HFFc6 (cell line): ENCODE results near the gene MCF2L. TPM values are rescaled to one million over a fixed set of nuclear protein-coding genes. Genes with fewer than 3 reads are reported as not detected.
"Not testable (repeated sequence)": the region's sequence is repeated elsewhere in the genome, so short reads cannot be mapped to it uniquely, and the experiment has no call there.

Experiments used
- DNase-seq: peaks from one replicate; pipeline ENCODE4 v3.0.0-alpha.2; 2018
- H3K27ac Mint-ChIP-seq: 2 replicates; pipeline ENCODE4 v1.8.0; 2020; ENCODE audit warnings: mild to moderate bottlenecking, mixed read lengths
- H3K27me3 Mint-ChIP-seq: 2 replicates; pipeline ENCODE4 v1.8.0; 2021; ENCODE audit warnings: mild to moderate bottlenecking, moderate library complexity, mixed read lengths; ENCODE audit not compliant: insufficient read depth
- H3K36me3 Mint-ChIP-seq: 2 replicates; pipeline ENCODE4 v1.8.0; 2021; ENCODE audit warnings: low read depth, mixed read lengths
- H3K4me1 Mint-ChIP-seq: 2 replicates; pipeline ENCODE4 v1.8.0; 2020; ENCODE audit warnings: low read depth, mixed read lengths
- H3K4me3 Mint-ChIP-seq: 2 replicates; pipeline ENCODE4 v1.8.0; 2020; ENCODE audit warnings: mild to moderate bottlenecking, moderate library complexity, mixed read lengths
- H3K9me3 Mint-ChIP-seq: 2 replicates; pipeline ENCODE4 v1.8.0; 2020; ENCODE audit warnings: mild to moderate bottlenecking, mixed read lengths
- total RNA-seq, 6 experiments: library from RNA; stranded (reverse); fragmentation: NEBNext Ultra II Directional; extraction: Animal tissue kit (Norgen Biotek cat#: 25700); gene quantifications; 2 replicates in 1 of 6; 3 replicates in 5 of 6; pipeline ENCODE4 v1.2.3, GENCODE V29; 2021
- TF ChIP-seq, protein P1 (sequence below): fragments of 200-600 bp; sonication (generic); IDR thresholded peaks from 2 replicates; pipeline ENCODE4 v1.5.0; 2021; ENCODE audit warnings: antibody characterized with exemption, mild to moderate bottlenecking

Gene MCF2L
- total RNA-seq, 6 experiments from 2014 or later, result not detected

DNA sequence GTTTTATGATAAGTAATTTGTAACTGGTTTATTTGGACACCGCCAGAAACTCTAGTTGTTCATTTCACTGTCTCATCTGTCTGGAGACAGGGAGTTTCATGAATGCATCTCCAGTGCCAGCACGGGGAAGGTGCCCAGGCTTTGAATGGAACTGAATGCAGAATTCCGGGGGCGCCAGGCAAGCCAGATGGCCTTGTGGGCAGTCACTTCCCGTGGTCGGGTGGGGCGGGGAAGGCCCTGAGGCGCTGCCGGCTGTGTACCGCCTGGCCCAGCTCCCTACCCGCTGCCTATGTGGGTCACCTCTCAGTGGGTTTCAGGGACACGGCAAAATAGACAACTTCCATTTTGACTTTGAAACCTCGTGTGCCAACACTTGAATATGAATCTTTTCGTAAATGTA, 28.8 kb upstream of the MCF2L start:
- Mint-ChIP-seq H3K27ac (no peak overlapping the region), H3K9me3 (no peaks in the 10 kb centered on the region), H3K27me3 (peaks cover 21% of the 10 kb centered on the region), H3K4me1 (peaks cover 8% of the 10 kb centered on the region), H3K4me3 (no peak overlapping the region), H3K36me3 (no peaks in the 10 kb centered on the region)
- TF ChIP-seq, protein P1, sequence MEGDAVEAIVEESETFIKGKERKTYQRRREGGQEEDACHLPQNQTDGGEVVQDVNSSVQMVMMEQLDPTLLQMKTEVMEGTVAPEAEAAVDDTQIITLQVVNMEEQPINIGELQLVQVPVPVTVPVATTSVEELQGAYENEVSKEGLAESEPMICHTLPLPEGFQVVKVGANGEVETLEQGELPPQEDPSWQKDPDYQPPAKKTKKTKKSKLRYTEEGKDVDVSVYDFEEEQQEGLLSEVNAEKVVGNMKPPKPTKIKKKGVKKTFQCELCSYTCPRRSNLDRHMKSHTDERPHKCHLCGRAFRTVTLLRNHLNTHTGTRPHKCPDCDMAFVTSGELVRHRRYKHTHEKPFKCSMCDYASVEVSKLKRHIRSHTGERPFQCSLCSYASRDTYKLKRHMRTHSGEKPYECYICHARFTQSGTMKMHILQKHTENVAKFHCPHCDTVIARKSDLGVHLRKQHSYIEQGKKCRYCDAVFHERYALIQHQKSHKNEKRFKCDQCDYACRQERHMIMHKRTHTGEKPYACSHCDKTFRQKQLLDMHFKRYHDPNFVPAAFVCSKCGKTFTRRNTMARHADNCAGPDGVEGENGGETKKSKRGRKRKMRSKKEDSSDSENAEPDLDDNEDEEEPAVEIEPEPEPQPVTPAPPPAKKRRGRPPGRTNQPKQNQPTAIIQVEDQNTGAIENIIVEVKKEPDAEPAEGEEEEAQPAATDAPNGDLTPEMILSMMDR, result no peak
- no peak for DNase-seq

DNA sequence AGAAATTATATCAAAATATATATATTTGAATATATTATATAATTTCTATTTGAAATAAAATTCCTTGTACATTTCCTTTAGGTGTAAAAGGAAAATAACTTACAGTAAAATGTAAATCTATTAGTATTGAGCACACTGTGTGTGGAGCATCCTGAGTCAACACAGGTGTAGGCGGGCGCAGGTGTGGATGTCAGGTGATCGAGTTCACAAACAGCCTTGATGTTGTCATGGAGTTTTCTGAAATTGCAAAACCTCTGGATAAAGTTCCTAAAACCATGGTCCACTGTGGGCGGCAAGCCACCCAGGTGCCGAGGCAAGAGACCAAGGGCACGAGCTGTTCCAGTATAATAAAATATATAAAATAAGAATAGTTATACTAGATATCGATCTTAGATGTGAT, 27.7 kb upstream of the MCF2L start:
- no peak for DNase-seq
- H3K27ac Mint-ChIP-seq, result no peak overlapping the region
- TF ChIP-seq, protein P1, result no peak
- no peaks in the 10 kb centered on the region for H3K36me3 Mint-ChIP-seq
- H3K4me3 Mint-ChIP-seq, result no peak overlapping the region
- H3K9me3 Mint-ChIP-seq, result no peaks in the 10 kb centered on the region
- H3K4me1 Mint-ChIP-seq, result peaks cover 8% of the 10 kb centered on the region
- peaks cover 18% of the 10 kb centered on the region for H3K27me3 Mint-ChIP-seq

DNA sequence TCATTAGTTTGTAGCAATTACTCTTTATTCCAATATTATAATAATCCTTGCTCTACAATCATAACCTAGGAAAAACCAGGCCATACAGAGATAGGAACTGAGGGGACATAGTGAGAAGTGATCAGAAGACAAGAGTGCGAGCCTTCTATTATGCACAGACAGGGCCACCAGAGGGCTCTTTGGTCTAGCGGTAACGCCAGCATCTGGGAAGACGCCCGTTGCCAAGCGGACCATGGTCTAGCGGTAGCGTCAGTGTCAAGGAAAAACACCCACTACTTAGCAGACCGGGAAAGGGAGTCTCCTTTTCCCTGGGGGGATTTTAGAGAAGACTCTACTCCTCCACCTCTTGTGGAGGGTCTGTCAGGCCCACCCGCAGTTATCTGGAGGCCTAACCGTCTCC, 27.2 kb upstream of the MCF2L start:
- not testable (repeated sequence) for DNase-seq, H3K4me3 Mint-ChIP-seq, H3K4me1 Mint-ChIP-seq, H3K27ac Mint-ChIP-seq, H3K36me3 Mint-ChIP-seq, H3K9me3 Mint-ChIP-seq
- H3K27me3 Mint-ChIP-seq, result peaks cover 22% of the 10 kb centered on the region
- TF ChIP-seq, protein P1, result peak; percentile 35

DNA sequence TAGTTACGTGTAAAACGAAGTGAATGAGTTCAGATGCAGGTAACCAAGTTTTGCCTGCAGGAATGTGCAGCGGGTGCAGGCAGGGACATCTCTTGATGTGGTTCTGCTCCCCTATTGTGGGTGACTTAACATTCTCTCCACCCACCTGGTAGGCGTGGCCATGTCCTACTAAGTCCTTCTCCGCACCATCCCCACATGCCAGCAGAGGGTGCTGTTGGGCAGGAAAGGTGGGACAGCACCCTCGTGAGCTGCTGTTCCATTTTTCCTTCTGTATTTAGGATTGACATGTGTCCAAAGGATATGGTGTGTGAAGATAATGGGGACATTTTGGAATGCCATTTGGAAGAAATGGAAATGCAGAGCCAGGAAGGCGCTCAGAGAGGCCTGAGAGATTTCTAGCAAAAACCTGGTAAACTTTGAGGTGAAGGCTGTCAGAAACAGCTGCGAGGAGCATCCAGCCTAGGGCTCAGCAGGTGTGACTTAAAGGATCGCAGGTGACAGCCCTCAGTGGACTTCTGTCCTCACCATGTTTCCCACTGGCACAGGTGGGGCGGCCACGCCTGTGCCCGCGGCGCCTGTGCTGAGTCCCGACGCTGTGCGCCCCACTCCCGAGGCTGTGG, 26.2 kb upstream of the MCF2L start:
- Mint-ChIP-seq H3K27me3 (peaks cover 22% of the 10 kb centered on the region), H3K27ac (no peak overlapping the region)

DNA sequence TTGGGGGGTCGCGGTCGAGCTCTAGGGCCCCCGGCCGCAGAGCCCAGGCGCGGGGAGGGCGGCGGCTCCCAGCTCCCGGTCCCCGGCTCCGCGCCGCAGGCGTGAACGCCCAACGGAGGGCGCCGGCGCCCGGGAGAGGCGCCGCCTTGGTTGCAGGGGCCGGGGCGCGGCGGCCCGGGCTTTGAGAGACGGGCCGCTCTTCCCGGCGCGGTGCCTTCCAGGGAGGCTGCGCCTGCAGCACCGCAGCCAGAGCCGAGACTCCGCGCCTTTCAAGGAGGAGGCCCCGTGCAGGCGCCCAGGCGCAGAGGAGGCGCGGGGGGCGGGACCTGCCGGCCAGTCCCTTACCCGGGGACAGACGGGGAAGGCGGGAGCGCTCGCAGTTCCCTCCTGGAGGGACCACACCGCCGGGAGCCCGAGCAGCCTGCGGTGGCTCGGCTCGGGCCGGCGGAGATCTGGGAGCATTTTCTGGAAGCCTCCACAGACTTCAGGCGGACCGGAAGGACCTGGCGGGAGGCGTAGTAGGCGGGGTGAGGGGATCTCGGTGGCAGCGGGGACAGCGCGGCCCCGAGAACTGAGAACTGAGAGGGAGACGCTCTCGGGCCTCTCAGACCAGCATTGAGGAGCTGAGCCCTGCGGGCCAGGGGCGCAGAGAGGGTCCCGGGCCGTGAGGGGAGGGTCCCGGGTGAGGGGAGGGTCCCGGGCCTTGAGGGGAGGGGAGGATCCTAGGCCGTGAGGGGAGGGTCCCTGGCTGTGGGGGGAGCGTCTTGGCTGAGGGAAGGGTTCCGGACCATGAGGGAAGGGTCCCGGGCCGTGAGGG, 25.5 kb upstream of the MCF2L start:
- Mint-ChIP-seq H3K4me1 (peaks cover 8% of the 10 kb centered on the region), H3K4me3 (peak overlapping the region; percentile 47; the same call in 1 of the 2 replicates), H3K9me3 (no peaks in the 10 kb centered on the region), H3K36me3 (no peaks in the 10 kb centered on the region), H3K27me3 (peaks cover 22% of the 10 kb centered on the region), H3K27ac (no peak overlapping the region)
- no peak for DNase-seq
- TF ChIP-seq, protein P1, result no peak

More for the DNA sequence above, 26.2 kb upstream of the MCF2L start:
- Mint-ChIP-seq H3K9me3 (no peaks in the 10 kb centered on the region), H3K4me3 (peak overlapping the region; percentile 87), H3K4me1 (peaks cover 8% of the 10 kb centered on the region), H3K36me3 (no peaks in the 10 kb centered on the region)
- peak; percentile 84 for DNase-seq
- TF ChIP-seq, protein P1, result peak; percentile 96
